ENCODE data around the gene SYT6. TPM values are rescaled to one million over a fixed set of nuclear protein-coding genes. Genes with fewer than 3 reads are reported as not detected.
A peak's percentile ranks its signal among the peaks of the same experiment; 100 is the strongest.

Gene SYT6
- total RNA-seq, 1 donor from 2014 or later, result not detected

- DNase-seq (ENCODE audit: low read depth in 2 of 2), result peak in 1 of 2 donors; percentile 13
Measured at GRCh38 chr1:114154963-114155322, 1.3 kb upstream of the SYT6 start.

DNA sequence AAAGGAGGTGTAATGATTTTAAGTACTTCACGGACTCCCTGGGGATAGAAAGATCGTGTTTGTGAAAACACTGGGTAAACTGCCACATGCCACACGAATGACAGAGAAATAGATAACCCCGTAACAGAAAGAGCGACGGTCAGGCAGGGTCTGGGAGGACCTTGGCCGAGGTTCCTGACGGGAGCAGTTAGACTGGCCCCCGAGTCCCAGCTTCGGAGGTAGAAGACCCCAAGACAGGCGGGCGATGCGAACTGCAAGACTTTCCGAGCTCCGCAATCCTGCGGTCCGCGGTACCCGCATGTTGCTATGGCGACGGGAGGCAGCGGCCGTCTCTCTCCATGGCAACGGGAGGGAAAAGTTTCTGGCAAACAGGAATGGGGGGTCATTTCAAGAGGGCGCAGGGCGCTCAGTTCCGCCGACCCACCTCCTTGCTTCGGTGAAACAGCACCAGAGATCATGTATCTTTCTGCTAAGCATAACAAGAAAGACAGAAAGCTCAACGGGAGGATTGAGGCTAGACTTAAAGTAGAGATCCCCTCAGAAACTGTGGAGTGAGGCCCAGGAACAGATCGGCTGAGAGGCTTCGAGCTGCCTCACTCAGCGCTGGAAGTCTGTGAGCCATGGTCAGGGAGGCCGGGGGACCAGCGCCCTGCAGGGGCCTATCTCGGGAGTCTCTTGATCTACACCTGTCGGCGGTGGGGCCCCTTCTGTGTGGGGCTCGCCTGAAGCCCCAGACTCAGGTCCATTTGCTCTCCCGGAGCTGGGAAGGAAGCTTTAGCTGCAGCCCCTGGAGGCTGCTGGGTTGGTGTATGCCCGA lies 685 bp upstream of the SYT6 start:
- no peak for DNase-seq (ENCODE audit: low read depth in 2 of 2)

DNA sequence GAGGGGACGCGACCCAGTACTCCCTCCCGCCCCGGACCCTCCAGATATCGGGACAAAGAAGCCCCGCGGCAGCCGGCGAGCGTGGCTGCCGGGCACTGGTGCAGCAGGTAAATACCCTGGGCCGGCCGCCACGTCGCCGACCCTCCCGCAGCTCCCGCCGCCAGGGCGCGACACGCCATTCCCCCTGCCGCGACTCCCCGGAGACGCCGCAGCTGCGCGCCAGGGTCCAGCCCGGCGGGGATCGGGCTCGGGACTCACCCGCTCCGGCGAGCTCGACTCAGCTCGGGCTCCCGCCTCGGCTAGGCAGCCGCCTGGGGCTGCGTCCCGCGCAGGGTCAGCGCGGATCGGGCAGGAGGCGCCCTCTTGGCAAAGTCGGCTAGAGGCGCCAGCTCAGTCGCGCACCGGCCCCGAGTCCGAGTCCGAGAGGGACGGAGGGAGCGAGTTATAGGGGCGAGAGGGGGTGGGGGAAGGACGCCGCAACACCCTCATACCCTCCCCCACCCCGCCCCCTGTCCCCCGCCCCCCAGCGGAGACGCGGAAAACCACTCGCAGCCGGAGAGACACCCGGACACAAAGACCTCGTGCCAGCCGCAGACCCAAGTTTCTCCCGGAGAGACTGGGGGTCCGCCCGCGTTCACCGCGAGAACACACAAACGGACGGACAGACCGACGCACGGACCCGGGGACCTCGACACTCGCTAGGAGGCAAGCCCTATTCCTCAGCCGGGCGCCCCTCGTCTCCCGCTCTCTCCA lies 985 bp downstream of the SYT6 start:
- DNase-seq (ENCODE audit: low read depth in 2 of 2), result peak in 1 of 2 donors; percentile 26

DNA sequence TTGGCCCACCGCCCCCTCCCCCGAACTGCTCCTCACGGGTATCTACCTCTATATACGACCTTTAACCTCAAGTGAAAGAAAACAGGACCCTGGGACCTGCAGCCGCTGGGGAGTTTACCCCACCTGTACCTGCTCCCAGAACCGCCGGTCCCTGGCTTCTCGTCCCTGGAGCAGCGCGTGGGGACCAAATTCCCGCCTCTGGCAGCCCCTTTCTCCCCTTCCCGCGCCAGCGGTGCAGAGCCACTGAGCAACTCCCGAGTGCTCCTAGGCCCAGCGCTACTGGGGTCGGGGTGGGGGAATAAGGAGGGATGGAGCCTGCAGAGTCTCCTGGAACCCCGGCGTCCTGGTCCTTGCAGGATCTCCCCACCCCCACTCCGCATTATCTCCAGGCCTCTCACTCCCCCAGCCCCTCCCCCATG lies 1.6 kb downstream of the SYT6 start:
- no peak for DNase-seq (ENCODE audit: low read depth in 2 of 2)

DNA sequence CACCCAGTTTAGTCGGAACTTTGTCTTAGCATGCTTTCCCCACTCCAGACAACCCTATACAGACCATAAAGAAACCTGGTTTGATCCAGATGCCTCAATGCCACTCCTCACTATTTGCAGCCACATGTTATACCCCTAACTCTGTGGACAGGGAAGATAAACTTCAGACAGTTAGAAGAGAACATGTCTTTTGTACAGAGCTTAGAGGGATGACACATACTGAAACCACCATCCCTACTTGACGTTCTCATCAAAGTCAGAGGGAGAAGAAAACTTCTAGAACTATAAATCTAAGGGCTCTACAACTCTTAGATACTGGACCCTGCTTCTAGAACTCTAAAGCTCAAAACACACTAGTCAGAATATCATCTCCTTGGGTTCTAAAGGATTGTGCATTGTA lies 3.7 kb downstream of the SYT6 start:
- DNase-seq (ENCODE audit: low read depth in 2 of 2), result no peak

DNA sequence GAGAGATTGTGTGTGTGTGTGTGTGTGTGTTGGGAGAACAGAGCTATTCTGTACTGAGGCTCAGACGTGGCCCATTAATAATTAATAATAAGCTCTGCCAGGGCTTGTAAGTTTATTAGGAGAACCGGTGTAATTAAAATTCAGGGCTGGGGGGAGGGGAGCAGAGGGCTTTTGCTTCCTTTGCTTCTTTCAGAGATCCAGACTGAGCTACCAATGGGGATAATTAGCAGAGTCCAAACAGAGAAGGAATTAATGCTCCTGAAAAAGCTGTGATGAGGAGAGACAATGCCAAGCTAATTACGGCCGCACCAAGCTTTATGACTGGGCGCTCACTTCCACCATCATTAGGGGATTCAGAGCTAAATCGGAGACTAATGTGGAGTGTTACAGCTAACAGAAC lies 4.5 kb downstream of the SYT6 start:
- no peak for DNase-seq (ENCODE audit: low read depth in 2 of 2)

DNA sequence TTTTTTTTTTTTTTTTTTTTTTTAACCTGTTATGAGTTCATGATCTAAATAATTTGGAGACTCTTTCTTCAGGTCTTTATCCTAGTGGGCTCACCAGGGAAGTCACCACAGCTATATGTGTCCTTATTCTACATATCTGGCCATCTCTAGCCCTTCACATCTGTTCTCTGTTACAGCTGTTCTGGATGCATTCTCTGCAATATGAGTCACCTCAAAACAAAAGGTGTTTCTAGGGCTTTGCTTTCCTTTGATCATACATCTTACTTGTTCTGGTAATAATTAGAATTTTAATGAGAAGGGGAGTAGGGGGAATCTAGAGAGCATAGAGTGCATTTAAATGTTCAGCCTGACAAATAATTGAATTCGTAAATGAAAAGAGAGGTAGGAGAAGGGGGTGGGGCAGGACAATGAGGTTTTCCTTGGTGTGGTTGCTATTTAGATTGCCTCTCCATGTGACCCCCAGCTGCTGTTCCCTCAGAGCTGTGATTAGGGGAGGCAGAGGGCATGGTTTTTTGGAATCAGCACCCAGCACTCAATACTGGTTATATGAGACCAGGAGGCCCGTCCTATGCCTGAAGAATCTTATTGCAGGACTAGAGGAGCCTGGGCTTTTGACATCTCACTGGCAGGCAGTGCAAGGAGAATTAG lies 8.0 kb downstream of the SYT6 start:
- no peak for DNase-seq (ENCODE audit: low read depth in 2 of 2)

DNA sequence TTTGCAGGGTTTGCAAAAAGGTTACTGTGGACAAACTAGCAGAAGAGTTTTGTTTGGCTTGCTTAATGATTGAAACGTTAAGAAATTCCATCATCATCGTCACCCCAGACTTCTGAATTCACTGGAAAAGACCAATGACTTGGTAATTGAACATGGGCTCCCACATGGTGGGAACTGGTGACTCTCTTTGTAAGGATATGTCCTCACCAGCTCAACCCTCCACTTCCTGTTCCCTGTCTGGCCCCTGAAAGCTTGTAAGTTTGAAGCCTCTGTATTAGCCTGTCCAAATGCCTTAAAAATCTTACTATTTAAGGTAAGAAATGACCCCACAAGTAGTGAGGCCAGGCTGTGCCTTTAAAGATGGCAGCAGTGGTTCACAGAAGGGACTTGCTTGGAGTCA lies 9.7 kb downstream of the SYT6 start:
- DNase-seq (ENCODE audit: low read depth in 2 of 2), result no peak

DNA sequence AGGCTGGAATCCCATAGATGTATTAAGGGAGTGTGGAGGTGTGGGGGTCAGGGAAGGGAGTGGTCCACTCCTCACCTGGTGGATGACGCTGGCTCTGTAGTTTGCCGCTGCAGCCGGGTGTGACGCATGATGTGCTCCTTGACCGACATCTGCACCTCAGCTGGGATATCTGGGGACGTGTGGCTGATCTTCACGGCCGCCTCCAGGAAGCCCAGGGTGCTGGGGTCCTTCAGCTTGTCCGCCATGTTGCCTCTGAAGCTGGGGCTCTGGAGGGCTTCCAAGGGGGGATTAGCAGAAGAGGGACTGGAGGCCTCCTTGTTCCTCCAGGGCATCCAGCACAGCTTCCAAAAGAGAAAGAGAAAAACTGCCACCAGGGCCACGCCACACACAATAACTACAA lies 14.1 kb downstream of the SYT6 start:
- DNase-seq (ENCODE audit: low read depth in 2 of 2), result no peak

GRCh38 chr1:114137497-114137896 lies 16.2 kb downstream of the SYT6 start:
- no peak for DNase-seq (ENCODE audit: low read depth in 2 of 2)

DNA sequence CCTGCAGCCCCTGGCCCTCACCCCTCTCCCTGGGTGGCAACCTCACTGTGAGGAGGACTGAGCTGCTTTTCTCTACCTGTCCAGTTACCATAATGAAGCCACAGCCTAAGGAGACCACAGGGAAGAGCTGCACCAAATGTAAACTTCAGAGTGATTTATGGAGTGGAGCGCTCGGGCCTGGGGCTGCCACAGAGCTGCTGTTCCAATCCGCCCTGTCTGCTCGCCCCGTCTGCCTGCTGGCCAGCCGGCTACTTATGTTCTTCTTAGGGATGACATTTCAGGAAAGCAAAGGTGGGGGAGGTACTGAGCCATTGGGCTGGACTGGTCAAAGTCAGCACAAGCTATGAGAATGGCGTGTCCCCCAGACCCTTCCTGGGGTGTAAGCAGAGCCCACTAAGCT lies 17.9 kb downstream of the SYT6 start:
- no peak for DNase-seq (ENCODE audit: low read depth in 2 of 2)

GRCh38 chr1:114134518-114134917 lies 19.2 kb downstream of the SYT6 start:
- DNase-seq (ENCODE audit: low read depth in 2 of 2), result no peak

GRCh38 chr1:114133129-114133528 lies 20.5 kb downstream of the SYT6 start:
- DNase-seq (ENCODE audit: low read depth in 2 of 2), result no peak

- no peak for DNase-seq (ENCODE audit: low read depth in 2 of 2)
Measured at GRCh38 chr1:114131526-114132220, 22.0 kb downstream of the SYT6 start.

GRCh38 chr1:114130846-114131525 lies 22.7 kb downstream of the SYT6 start:
- DNase-seq (ENCODE audit: low read depth in 2 of 2), result no peak

GRCh38 chr1:114130213-114130612 lies 23.5 kb downstream of the SYT6 start:
- no peak for DNase-seq (ENCODE audit: low read depth in 2 of 2)

DNA sequence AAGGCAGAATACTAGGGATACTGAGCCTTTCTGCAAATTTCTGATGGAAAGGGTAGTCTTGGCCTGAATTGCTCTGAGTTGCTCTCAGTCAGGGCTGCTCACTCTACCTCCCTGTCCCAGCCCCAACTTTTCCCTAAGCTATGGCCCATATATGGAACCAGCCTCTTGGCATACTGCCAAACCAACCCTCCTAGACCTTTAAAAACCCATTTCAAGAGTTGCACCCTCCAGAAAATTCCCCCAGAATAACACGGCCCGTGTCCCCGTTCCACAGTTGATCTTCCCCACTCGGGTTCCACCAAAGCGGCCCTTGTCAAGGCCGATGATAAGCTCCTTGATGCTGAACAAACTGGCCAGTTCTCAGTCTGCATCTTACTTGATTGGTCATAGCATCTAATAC lies 25.4 kb downstream of the SYT6 start:
- no peak for DNase-seq (ENCODE audit: low read depth in 2 of 2)

DNA sequence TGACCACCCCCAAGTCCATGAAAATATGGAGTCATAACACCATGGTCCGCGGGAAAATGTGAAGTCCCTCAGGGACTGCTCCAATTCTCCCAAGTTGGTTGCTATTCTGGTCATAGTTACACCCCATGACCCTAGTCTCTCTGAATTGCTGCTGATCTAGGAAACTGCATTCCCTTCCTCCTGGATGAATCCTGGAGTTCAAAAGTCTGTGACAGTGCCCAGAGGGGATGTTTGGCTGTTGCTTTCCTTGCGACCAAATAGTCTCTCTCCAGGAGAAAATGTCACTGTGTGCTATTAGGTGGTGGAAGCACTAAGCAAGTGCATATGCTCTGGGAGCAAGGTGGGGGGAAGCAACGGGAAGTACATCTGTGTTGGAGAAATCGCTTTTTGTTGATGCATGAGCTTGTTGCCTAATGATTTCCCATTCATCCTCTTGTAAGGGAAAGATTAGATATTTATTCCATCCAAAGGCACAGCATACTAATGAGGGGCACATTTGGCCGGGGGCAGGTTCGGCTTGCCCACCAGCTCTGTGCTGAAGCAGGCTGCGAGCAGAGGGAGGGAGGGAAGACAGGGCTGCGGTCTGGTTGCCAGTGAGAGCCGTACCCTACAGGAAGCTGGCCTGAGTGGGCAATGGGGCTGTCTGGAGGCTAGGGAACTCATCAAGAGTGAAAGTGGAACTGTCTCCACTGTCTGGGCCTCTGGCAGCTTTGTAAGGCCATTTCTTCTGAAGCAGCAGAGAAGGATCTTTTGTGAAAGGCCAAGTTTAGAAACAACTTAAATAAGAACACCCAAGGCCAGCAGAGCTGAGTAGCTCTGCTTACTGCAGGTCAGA lies 27.2 kb downstream of the SYT6 start:
- DNase-seq (ENCODE audit: low read depth in 2 of 2), result no peak

- no peak for DNase-seq (ENCODE audit: low read depth in 2 of 2)
Measured at GRCh38 chr1:114124644-114125043, 29.0 kb downstream of the SYT6 start.

GRCh38 chr1:114122941-114123618 lies 30.6 kb downstream of the SYT6 start:
- DNase-seq (ENCODE audit: low read depth in 2 of 2), result no peak
